ENCODE measurements around the gene CUBN.

The CUBN gene

DNA sequence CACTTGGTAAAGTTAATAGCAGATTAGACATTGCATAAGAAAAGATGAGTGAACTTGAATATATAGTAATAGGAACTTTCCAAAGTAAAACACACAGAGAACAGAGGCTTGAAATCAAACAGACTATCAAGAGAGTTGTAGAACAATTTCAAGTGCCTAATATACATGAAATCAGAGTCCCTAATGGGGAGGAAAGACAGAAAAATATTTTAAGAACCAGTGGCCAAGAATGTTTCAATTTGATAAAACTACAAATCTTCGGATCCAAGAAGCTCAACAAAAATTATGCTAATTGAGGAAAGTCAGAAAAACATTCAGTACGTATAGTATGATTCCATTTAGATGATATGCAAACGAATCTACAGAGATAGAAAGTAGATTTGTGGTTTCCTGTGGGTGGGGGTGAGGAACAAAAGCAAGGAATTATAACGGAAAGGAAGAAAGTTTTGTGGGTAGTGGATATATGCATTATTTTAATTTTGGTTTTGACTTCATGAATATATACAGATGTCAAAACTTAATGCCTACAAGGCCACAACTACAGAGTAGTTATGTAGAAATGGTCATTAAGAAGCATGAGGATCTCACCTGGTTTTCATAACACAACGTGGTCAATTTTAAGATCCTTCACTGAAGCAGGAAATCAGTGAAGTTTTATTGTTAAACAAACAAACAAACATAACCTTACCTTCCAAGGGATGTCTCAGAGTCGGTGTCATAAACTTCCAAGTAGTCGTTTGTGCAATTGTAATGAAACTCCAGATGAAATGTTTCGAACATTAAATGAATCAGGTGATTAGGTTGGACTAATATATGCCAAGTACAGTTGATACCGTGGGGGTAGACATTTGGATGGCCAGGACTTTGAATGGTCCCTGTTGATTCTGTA, 62.0 kb downstream of the CUBN start:
- no peak for DNase-seq

DNA sequence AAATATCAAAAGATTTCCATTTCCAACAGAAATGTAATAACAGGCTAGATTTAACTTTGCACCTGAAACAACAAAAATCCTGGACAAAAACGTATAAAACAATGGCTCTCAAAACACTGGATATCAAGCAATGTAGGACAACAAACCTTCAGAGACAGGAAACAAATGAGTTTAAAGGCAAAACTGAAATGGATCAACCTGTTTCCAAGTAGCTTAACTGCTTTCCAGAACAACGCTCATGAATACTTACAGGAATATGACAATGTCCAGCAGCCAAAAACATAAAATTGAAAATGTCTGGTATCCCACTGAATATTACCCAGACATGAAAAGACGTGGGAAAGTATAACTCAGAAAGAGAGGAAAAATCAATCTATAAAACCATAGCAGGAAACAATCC, 62.8 kb downstream of the CUBN start:
- no peak for DNase-seq

DNA sequence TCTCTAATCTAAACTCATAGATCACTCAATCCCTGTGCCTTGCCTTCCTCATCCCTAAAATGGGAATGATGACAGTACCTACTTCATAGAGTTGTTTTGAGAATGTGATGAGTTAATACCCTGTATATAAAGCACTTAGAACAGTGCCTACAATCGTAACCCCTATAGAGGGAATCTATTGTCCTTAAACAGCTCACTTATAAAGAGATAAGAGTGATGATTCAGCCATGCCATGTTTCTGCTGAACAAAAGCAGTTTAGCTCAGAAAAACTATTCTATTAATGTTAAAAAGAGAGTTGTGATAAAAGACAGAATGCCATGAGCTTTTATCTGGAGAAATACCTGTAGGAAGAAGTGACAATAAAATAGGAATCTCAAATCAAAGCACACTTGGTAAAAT, 63.6 kb downstream of the CUBN start:
- DNase-seq = no peak

DNA sequence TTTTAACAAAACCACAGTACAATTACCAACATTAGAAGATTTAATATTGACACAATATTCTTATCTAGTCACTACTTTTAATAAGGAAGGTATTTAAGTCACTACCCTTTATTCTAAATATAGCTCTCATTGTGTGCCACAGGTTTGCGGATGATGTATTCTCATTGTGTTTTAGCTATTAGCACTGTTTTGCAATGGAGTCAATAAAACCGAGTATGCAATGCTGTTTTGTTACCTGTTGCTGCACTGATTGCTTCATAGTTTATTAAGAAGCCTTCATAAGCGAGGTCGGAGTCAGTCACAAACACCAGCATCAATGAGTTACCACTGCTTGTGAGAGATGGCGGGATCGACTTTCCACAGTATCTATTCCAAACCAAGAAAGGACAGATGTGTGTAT, 64.3 kb downstream of the CUBN start:
- no peak for DNase-seq

DNA sequence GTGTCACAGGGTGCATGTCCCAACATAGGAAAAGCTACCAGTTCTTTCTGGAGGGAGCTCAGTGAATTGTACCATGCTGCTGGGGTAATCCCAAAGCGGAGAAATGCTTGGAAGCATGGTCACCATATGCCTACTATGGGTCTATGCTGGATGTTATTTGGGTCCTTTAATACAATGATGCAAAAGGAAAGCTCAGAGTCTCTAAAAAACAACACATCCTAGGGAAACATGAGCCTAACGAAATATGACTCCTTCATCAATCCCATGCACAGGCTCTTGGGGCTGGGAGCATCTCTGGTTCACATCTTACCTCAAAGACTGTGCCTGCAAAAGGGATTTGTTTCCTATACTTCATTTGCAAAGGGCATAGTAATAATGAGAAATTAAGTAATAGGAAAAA, 65.2 kb downstream of the CUBN start:
- no peak for DNase-seq

DNA sequence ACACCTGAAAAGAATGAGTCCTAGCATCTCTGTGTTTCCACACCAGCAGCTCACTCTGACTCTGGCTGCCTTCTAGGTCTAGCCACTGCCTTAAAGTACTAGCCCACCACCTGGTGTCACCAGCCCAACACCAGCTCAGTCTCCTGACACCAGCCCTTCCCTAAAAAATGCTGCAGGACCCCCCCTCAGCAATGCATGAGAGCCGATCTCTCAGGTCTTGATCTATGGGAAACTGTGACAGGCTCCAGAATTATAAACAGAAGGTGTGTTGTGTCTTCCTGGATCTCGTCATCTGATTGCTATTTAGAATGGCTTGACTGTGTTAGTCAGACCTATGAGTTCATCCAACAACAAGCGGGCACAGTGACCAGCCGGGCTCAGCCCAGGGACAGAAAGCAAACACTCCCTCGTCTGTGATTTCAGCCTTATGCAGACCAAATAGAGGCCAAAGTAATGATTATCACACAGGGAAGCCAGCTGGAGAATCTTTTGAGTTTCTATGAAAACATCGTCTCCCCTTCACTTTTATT, 66.6 kb downstream of the CUBN start:
- DNase-seq = no peak

DNA sequence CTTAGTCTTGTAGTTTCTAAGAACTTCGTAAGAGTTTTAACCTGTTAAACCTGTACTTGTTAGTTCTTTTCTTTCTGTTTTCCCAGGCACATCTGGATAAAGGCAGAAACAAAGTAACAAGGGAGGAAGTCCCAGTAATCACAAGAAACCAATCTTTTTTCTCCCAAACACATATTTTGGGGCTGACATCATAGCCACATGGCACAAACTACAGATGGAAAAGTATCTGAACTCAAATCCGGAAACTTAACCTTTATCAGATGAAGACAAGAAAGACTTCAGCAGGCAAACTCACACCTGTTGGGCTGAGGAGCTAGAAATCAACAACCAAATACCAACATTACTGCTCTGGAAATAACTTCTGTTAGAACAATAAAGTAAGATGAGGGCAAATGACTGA, 67.1 kb downstream of the CUBN start:
- DNase-seq = no peak

DNA sequence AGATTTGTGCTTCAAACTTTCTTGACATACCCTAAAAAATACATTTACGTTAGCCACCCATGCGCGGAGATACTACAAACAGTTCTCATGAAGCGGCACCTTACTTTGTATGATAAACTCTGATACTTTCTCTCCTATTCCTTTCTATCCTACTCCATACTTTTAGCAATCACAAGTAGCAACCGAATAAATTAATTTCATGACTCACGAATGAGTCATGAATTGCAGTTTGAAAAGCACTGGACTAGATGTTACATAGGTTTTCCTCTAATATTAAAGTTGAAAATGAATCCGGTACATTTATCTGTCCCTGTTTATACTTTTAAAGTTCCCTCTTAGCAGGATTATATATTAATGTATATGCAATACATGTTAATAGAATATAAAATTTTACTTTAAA, 67.6 kb downstream of the CUBN start:
- no peak for DNase-seq

DNA sequence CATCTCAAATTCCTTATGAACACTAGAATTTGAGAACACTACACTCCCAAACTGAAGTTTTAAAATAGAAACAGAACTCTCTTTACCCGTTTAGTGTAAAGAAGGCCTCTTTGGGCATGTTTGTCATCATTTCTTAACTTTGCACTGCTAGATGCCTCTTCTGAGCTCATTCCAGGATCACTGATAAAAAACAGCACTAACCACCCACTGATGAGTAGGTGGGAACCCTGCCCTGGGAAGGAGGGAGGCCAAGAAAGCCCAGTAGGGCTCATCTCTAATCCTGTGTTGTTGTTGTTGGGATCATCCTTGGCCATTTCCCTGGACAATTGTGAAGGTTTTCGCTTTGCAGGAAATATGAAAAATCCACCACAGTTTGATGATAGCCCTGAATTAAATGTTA, 68.2 kb downstream of the CUBN start:
- DNase-seq = no peak

DNA sequence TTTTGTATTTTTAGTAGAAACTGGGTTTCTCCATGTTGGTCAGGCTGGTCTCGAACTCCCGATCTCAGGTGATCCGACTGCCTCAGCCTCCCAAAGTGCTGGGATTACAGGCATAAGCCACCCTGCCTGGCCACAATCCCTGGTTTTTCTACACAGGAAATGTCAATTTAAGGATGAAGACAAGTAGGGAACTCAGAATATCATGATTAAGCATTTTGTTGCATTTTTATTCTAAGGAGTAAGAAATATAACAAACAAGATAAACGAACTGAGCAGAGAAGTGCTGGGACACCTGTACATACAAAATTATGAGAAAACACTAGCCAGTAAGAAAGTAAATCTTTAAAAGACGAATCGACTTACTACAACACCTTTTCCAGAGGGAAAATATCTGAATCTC, 69.3 kb downstream of the CUBN start:
- DNase-seq = no peak

DNA sequence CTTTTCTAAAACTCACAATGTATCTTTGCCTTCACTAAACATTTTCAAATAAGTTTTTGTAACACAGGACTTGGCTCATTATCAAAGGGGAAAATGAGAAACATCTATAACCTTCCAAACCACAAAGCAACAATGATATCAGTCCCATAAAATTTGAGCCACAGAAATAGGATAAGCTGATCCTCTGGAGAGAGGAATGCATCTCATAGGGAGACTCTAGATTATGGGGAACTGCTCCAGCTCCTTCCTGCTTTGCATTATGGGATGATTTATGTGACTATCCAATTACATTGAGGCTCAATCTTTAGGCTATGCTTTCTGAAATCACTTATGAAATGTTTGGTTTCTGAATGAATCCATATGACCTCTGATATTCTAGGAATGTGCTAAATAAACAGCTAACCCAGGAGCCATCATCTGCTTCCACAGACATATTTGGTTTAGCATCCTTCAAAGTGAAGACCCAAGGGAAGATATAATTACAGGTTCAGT, 70.4 kb downstream of the CUBN start:
- no peak for DNase-seq

DNA sequence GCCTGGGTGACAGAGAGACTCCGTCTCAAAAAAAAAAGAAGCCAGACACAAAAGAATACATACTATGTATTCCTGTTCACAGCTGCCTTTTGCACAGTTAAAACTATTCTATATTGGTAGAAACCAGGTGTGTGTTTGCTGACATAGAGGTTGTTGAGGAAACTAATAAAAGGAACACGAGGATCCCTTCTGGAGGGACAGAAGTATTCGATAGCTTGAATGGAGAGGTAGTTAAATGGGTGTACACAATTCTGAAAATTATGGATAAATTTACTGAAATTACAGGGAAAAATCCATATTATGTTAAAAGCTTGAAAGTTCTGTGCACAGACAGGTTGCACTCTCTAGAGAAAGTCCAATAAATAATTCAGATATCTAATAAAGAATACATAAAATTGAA, 71.5 kb downstream of the CUBN start:
- DNase-seq = no peak

DNA sequence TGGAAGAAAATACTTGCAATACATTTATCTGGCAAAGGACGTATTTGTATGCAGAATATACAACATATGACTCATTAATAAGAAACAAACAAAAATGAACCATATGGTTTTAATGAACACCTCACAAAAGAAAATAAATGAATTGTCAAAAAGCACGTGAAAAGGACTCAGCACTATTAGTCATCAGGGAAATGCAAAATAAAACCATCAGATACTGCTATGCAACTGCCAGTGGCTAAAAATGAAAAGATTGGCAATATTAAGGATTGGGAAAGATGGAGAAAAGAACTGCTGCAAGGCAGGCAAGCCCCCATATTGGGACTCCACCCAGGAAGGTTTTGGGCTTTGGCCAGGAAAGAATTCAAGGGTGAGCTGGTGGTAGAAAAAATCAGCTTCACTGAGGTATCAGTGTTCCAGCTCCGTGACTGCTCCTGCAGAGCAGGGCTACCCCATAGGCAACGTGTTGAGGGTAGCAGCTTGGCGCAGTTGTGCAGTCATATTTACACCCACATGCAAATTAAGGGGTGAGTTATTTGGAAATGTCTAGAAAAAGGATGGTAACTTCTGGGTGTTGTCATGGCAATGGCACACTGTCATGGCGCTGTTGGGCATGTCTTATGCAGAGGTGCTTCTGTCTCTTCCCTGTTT, 72.7 kb downstream of the CUBN start:
- no peak for DNase-seq

DNA sequence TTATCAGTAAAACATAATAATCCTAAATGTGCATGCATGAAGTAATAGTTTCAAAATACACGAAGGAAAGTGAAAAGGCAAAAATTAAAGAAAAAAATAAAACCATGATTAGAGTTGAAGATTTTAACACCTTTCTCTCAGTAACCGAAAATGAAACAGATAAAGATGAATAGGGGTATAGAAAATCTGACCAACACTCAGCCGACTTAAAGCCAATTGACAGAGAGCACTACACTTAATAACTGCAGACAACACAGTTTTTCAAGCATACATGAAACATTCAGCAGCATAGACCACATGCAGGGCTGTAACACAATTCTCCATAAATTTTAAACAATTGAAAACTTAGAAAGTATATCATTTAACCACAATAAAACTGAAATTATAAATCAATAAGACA, 76.1 kb downstream of the CUBN start:
- no peak for DNase-seq

DNA sequence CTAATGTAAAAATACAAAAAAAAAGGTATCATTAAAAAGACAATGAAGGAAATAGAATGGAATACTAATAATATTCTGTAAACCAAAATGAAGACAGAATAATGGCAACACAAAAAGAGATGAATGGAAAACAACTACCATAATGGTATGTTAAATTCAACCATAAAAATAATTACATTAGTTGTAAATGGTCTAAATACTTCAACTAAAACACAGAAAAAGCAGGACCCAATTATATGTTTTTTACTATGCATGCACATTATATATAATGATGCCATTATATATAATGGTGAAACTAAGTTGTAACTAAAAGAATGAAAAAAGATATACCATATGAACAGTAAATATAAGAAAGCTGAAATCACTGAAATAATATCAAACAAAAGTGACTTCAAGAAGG, 76.5 kb downstream of the CUBN start:
- DNase-seq = no peak

DNA sequence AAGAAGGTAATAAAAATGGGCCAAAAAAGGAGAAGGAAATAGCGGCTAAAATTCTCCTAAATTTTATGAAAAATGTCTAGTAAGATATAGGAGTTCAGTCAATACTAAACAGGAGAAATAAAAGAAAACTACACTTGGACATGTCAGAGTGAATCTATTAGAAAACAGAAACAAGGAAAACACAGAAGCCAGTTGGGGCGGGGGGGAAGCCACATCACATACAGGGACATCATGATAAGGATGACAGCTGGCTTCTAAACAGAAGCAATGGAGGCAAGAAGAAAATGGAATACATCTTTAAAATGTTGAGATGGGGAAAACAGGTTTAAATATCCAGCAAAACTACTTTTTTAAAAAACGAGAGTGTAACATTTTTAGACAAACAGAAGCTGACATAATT, 77.8 kb downstream of the CUBN start:
- DNase-seq = no peak

DNA sequence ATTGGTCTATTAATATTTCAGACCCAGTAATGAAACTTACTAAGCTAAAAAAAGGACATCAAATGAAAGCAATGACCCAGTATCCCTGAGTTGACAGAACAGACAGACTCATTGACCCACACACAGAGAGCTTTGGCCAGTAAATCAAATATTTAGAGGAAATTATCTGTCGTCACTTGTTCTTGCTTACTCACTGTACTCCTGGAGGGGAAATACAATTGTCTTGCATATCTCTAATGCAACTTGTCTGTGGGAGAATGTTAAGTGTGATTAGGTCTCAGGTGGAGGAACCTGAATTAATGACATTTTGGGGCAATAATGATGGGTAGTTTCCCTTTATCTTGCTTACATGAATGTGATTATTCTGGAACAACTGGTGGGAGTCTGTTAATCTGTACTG, 80.4 kb downstream of the CUBN start:
- DNase-seq = no peak

DNA sequence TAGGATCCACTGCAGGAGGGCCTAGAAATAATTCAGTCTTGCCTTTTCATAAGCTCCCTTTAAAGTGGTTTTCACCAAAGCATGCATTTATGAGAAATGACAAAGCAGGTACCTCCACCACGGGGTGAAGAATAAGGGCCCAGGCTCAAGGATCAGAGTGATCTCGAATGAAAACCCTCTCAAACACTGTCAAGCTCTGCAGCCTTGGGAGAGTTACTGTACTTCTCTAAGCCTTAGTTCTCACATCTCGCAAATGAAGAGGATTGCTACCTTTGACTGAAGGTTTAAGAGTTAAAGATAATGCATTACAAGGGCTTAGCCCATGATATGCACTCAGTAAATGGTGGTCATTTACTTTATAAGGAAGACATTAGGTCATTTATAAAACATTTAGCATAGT, 81.7 kb downstream of the CUBN start:
- DNase-seq = no peak

DNA sequence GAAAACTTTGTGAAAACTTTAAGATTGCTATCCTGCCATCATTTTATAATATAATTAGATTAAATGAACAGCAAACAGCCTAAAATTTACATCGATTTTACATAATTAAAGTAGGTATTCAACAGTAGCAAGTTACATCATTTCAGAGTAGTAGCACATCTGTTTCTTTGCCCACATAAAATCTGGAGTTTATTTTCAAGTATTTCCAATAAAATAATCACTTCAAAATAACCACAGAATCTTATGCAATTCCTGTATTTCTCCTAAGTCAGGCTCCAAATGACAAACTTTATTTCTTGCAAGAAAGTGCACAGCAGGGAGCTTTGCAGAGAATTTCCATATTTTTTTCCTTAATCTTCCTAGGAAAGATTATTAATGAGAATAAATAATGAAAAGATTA, 82.6 kb downstream of the CUBN start:
- no peak for DNase-seq

DNA sequence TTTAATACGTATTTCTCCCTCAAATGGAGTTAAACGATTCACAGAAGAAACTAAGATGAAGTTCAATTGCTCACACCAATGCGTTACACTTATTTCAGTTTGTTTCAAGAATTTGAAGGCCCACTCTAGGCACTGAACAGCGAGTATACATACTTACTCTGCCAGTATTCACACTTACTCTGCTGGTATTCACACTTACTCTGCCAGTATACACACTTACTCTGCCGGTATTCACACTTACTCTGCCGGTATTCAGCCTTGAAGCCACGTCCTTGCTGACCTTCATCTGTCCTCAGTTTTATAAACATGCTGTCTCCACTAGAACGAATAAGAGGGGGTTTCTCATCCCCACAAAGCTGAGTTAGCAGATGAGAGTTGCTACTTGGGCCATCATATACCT, 86.0 kb downstream of the CUBN start:
- DNase-seq = no peak

DNA sequence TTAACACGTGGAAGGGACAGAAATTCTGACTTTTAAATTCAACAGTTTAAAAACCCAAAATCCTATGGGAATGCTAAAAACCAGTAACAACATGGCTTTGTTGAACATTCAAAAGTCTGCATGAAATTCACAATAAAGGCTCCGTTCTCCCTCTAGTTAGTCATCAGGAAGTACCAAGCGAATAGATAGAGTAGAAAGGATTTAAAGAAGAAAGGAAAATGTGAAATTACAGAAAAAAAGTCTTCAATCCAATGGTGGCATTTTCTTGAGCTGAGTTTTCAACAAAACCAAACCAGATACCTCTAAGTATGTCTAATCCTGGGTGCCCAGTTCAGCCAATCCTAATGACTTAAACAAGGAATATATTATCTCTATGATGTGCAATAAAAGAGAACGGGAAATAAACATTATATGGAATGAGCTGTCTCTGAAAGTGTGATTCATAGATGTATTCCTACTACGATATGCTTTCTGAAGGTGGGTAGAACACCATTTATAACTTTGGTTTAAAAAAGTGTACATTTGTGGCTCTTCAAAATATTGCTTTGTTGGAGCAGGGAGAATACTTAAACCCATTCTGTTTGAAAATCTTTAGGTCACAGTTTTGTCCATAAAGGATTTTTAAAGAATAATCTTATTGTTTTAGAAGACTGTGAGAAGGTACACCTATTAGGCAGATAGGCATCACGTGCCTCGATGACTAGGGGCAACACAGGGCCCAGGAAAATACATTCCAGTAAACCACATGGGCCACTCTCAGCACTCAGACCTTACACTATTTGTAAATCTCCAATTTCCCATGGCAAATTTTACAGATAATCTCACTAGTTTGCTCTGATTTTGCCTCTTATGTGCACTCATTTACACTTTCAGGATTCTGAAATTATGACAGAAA, 87.7 kb downstream of the CUBN start:
- DNase-seq = no peak

DNA sequence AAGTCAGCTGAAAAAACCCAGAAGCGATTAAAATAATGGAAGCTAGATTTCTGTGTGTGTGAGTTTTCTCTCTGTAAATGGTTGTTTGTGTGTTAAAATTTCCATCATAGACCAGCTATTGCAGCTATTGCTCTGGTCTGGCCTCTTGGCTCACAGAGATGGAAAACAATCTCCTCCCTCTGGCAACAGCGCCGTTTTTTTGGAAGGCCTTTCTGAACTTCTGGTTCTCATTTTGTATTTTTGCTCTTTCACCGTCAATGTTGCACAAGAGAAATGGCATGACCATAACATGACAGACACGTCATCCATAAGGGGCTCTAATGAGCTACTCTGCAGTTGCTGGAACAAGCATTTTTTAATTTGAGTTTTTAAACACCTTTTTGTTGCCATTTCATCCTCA, 91.0 kb downstream of the CUBN start:
- DNase-seq = no peak

DNA sequence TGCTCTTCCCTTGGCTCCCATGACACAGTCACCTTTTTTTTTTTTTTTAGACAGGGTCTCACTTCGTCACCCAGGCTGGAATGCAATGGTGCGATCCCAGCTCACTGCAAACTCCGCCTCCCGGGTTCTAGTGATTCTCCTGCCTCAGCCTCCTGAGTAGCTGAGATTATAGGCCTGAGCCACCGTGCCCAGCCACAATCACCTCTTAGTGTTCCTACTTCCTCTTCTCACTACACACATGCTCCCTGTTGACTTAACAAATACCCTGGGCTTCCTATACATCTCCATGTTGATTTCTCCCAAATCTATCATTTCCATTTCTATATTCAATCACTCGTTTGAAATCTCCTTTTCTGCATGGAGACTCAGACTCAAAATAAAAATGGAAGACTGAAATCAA, 91.7 kb downstream of the CUBN start:
- no peak for DNase-seq

Measured in right kidney (tissue), 1 donor.